Hematopoietic multipotent progenitor cell (in vitro differentiated cells): ENCODE measurements around the gene PLET1. TPM values are rescaled to one million over a fixed set of nuclear protein-coding genes. Genes with fewer than 3 reads are reported as not detected.

Source experiments
- DNase-seq, 3 donors: peaks; one replicate each; pipeline ENCODE4 v3.0.0-alpha.2; 2011 to 2015; ENCODE audit warnings: low read depth in 2 of 3, low spot score in 2 of 3
- total RNA-seq: library from RNA; depleted of rRNA; stranded (reverse); fragments of >200 nt; gene quantifications from one replicate; pipeline ENCODE4 v1.2.3, GENCODE V29; 2012

The PLET1 gene
- total RNA-seq, 1 donor, result not detected

- no peak for DNase-seq
Observed at GRCh38 chr11:112248201-112248600, 12.5 kb downstream of the PLET1 start.

GRCh38 chr11:112247201-112247600 lies 13.5 kb downstream of the PLET1 start:
- no peak for DNase-seq

DNA sequence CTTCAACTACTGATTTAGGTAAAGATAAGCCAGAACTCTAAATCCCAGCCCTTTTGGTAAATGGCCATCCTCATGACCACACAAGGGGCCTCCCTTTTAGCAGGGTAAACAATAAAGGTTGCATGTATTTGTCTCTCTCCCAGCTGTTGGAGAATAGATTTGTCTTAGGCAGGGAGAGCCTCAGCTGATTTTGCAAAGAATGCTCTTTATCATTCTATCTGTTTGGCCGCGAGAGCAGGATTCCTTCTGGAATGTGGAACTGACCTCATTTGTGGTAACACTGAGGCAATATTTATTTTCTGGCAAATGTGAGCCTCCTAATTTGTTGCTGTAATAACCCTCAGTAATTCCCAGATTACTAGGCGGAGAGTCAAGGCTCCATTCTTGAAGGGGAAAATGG lies 19.2 kb downstream of the PLET1 start:
- no peak for DNase-seq

DNA sequence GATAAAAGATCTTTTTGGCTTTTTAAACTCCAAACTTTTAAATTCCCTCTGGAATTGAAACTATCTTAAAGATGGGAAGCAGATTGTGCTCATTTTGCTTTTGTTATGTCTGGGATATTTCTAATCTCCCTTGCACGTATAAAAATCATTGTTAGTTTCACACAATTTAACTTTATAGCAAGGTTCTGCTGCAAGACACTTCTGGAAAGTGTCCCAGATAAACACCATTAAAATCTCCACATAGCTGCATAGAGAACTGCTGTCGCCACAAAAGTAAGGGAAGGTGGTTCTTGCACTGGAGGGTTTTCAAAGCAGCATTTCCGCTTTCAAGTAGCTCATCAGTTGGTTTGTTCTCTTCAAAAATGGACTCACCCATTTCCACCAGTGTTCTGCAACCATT lies 22.6 kb downstream of the PLET1 start:
- no peak for DNase-seq

DNA sequence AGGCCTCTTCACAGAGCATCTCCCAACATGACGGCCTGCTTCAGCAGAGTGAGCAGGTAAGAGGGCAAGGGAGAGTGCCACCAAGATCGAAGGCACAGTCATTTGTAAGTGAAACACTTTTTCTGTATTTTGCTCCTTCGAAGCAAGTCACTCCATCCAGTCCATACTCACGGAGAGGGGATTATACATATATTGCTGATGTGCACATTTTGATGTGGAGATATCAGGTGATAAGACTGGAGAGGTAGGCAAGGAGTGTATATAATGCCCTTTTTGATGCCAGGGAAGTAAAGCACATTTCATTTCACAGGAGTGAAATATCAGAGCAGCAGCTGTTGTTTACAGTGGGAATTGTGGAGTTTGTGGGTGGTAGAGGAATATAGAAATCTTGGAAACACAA lies 23.2 kb downstream of the PLET1 start:
- DNase-seq, result no peak

GRCh38 chr11:112235750-112236390 lies 24.8 kb downstream of the PLET1 start:
- no peak for DNase-seq

DNA sequence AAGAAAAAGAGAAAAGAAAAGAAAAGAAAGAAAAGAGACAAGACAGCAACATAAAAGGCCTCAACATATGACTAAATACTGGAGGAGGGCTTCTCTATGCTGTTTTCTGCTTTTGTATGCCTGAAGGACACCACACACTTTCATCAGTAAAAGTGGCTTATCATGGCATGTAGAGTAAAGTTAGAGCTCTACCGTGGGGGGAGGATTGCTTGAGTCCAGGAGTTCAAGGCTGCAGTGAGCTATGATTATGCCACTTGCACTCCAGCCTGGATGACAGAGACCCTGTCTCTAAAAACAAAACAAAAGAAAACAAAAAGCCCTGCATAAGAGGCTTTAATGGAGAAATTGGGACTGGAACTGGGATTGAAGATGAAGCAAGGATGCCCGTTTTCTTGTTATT lies 28.7 kb downstream of the PLET1 start:
- DNase-seq, result no peak

- DNase-seq, result no peak
Observed at GRCh38 chr11:112229746-112230433, 30.8 kb downstream of the PLET1 start.

GRCh38 chr11:112229159-112229558 lies 31.5 kb downstream of the PLET1 start:
- no peak for DNase-seq

GRCh38 chr11:112228706-112229105 lies 32.0 kb downstream of the PLET1 start:
- DNase-seq, result no peak

DNA sequence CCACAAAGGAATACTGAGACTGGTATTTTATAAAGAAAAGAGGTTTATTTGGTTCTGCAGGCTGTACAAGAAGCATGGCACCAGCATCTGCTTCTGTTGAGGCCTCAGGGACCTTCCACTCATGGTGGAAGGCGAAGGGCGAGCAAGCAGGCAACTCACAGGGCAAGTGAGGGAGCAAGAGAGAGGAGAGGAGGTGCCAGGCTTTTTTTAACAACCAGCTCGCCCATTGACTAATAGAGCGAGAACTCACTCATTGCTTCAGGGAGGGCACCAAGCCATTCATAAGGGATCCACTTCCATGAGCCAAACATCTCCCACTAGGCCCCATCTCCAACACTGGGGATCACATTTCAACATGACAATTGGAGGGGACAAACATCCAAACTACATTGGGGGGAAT lies 33.2 kb downstream of the PLET1 start:
- no peak for DNase-seq

DNA sequence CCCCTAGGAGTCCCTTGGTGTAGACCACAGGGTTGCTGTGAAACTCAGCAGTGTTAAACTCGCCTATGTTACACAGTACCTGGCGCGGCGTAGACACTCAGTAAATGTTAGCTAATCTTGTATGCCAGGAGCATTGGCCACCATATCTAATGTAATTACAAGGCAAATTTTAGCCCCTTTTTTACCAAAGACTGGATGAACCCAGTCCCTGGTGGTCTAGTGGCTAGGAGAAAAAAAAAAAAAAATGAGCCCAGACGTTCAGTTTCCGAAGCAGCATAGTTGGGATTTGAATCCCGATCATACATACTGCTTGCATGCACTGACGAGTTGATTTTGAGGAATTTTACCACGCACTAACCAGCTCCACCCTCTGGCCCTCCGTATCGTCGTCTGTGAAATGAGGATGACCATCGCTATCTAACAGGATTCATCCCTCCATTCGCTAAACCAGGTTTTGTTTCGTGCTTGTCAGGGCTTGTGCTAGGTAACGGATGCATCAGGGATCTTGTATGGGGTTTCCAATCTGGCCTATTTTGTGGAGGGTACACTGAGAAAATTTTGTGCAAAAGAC lies 33.7 kb downstream of the PLET1 start:
- DNase-seq, result peak in 1 of 3 donors; percentile 5

GRCh38 chr11:112226062-112226830 lies 34.4 kb downstream of the PLET1 start, which contains the start of gene PTS:
Gene PTS (plus strand): TSS chr11:112226428. CDS start chr11:112226444, 16 bp downstream.
- peak; percentile 77 to 91 (median 81) for DNase-seq

DNA sequence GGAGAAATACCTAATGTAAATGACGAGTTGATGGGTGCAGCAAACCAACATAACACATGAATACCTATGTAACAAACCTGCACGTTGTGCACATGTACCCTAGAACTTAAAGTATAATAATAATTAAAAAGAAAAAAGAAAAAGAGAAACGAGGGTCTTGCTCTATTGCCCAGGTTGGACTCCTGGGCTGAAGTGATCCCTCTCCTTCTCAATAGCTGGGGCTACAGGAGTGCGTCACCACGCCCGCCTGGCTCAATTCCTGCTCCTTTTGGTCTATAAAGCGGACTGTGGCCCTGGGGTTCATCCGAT lies 35.0 kb downstream of the PLET1 start:
- no peak for DNase-seq

DNA sequence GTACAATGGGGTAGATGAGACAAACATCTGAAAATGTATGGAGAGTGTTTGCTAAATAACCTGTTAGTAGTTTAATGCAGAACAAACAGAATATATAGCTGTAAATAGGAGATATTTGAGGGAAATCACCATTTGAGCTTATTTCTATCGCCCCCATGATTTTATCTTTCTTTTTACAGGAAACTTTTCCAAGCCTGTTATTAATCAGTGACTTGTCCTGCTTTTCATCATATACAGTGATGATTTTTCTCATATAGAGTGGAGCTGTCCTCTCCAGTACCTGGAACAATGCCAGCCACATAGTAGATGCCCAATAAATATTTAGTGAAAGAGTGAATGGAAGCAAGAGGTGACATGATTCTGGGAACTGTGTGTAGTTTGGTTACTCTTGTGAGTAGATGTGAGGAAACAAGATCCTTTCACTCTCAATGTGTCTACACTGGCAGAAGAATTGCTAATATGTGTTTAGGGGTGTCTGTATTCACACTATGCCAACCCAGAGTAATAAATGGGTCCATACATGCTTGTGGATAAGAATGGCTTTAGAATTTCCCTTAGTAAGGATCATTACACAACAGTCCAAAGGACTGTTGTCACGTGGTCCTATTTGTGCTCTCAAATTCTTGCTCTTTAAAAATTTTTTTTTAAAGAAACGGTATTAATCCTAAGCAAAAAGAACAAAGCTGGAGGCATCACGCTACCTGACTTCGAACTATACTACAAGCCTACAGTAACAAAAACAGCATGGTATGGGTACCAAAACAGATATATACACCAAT lies 36.7 kb downstream of the PLET1 start:
- no peak for DNase-seq

DNA sequence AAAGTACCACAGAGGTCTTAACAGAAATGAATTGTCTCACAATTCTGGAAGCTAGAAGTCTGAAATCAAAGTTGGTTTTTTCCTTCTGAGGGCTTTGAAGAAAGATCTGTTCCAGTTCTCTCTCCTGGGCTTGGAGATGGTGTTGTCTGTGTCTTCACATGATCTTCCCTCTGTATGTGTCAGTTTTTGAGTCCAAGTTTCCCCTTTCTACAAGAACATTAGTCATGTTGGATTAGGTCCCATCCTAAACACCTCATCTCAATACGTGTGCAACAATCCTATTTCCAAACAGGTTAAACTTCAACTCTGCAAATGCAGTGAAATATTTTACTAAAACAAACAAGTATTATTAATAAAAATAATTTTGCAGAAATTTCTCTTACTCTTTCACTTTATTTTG lies 37.5 kb downstream of the PLET1 start:
- no peak for DNase-seq

GRCh38 chr11:112222303-112222702 lies 38.4 kb downstream of the PLET1 start:
- DNase-seq, result no peak

DNA sequence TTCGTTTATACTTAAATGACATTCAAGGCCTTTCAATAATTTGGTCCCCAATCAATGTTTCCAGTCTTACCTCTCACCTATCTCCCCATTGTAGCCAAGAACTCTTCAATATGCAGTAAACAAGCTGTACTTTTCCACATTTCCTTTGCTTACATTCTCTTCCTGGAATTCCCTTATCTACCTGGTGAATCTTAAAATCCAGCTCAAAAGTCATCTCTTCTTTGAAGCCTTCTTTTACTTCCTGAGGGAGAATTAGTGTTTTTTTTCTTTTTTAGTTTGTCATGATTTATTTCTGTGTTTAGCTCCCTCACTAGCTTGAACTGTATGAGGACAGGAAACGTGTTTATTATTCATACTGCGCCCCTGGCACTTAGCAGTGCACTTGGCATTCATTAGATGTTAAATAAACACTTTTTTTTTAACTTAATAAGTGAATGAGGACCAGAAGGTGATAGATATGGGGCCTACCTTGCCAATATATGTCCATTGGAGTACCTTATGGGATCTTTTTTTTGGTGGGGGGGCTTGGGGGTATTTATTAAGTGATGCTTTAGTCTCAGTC lies 39.3 kb downstream of the PLET1 start:
- DNase-seq, result no peak

- DNase-seq, result peak; percentile 68 to 90 (median 71)
Observed at GRCh38 chr11:112219476-112220232, 41.0 kb downstream of the PLET1 start.
